ENCODE results near the gene DYNC1H1.

Gene DYNC1H1

GRCh38 chr14:102095871-102096568 lies 131.6 kb downstream of the DYNC1H1 start:
- DNase-seq: no peak

GRCh38 chr14:102096569-102097188 lies 132.3 kb downstream of the DYNC1H1 start:
- DNase-seq: peak; percentile 61 to 80

GRCh38 chr14:102097441-102098135 lies 133.2 kb downstream of the DYNC1H1 start:
- DNase-seq: no peak

- DNase-seq: no peak
Observed at GRCh38 chr14:102103062-102103695, 138.8 kb downstream of the DYNC1H1 start.

DNA sequence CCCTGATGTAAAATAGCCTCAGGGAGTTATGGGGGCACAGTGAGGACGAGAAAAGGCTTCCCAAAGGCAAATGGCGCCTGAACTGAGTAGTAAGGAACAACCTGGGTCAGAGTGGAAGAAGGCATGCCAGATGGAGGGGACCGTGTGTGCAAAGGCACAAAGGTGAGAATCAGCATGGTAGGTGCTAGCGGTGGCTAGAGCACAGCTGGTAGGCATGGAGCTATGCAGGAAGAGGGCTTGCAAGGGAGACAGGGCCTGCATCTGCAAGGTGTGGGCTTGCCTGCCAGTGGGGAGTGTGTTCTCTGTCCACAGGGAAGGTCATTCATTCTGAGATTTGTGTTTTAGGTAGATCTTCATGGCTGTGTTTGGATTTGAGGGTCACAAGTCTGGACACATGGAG lies 141.0 kb downstream of the DYNC1H1 start:
- DNase-seq: no peak
